CD4-positive, alpha-beta T cell treated with Interleukin-6 at 100 ng/mL for 8 hours (primary cell): ENCODE measurements around the gene TMEM115.

Experiments
- DNase-seq: peaks from one replicate; pipeline ENCODE4 v3.0.0-alpha.2; 2020; ENCODE audit warnings: mixed read lengths, low spot score

The TMEM115 gene

DNA sequence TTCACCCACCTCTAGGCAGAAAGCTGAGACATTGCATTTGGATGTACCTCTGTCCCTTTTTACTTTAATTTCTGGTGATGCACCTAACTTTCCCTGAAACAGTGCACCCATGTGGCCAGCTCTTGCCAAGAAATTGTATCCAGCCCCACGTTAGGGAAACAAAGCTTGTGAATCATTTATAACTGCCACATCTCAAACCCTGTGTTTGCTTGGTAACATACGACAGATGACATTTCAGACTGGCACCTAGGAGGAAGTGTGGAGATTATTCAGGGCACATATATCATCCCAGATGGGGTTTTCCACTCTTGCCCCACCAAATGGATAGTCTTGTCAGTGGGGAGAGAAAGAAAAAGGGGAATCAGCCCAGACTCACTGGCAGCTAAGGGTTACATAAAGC, 6.5 kb downstream of the TMEM115 start:
- no peak for DNase-seq

DNA sequence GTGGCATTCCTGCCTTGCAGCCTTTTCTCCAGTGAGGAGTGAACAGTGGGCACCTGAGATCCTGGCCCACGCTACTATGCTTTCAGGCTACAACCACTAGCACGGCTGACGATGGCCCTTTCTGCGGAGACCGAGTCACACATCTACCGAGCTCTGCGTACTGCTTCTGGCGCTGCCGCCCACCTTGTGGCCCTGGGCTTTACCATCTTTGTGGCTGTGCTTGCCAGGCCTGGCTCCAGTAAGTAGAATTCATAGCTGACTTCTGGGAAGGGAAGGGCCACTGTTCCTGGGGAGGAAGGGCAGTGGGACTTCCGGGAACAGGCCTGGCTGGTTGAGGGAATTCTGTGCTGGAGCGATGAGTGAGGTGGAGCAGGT, 8.0 kb downstream of the TMEM115 start:
- DNase-seq = no peak

DNA sequence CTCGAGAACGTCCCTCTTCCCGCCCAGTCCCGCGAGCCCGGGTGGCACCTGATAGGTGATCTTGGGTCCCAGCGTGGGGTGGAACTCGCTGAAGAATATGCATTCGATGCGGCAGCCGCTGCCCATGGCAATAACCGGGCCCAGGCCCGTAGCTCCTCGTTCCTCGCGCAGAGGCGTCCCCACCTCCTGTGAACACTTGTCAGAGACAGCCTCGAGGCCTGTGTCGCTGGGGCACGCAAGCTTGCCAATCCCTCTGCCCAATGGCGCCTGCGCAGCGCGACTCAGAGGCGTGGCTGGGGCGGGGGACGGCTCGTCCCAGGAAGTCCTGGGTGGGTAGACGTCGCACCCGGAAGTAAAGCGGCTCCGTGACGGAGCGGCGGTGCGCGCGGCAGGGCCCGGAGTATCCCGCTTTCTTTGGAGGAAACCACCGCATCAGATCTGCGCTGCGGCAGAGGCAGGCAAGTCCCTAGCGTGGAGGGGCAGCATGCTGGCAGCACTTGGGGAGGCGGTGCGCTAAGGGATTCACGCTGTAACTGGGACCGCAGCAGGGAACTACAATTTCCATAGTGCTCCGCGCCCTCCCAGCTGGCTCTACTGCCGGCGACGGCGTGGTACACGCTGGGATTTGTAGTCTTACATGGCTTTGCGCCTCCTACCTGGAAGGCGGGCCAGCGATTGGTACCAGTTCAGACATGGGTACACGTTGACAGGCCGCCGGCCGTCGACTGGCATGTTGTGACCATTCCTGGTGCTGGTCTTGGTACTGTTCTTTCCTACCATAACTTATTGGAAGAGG, 8.6 kb downstream of the TMEM115 start, which contains the start of the genes CYB561D2 and NPRL2:
Gene CYB561D2 (plus strand): TSS at position 336 of the 796 bp plus-strand sequence. CDS start 572 bp downstream, outside the sequence.
Gene NPRL2 (minus strand): TSS at position 249 of the 796 bp plus-strand sequence. CDS start 123 bp downstream, at position 126.
- DNase-seq = peak; percentile 99

DNA sequence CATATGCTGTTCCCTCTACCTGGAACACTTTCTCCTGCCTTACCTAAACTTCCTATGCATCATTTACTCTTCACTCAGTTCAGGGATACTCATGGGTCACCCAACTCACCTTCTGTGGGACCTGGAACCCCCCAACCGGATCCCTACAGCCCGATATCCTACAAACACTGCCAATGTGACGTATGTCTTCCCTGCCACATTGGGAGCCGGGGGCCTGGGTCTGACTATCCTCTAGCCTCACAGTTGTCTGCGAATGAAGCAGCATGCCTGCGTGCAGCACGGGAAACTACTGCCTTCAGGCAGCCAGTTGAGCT, 9.2 kb downstream of the TMEM115 start:
- no peak for DNase-seq

- peak; percentile 76 for DNase-seq
Observed at GRCh38 chr3:50347187-50347813, 12.0 kb downstream of the TMEM115 start.

GRCh38 chr3:50345586-50346234, 13.6 kb downstream of the TMEM115 start, which contains the start of gene ZMYND10:
TSS of gene ZMYND10 (minus strand) at chr3:50345732. CDS start at chr3:50345579, 153 bp downstream.
- peak; percentile 70 for DNase-seq

- DNase-seq = no peak
Observed at GRCh38 chr3:50345008-50345407, 14.3 kb downstream of the TMEM115 start.

- DNase-seq = no peak
Observed at GRCh38 chr3:50342813-50343633, 16.3 kb downstream of the TMEM115 start.

DNA sequence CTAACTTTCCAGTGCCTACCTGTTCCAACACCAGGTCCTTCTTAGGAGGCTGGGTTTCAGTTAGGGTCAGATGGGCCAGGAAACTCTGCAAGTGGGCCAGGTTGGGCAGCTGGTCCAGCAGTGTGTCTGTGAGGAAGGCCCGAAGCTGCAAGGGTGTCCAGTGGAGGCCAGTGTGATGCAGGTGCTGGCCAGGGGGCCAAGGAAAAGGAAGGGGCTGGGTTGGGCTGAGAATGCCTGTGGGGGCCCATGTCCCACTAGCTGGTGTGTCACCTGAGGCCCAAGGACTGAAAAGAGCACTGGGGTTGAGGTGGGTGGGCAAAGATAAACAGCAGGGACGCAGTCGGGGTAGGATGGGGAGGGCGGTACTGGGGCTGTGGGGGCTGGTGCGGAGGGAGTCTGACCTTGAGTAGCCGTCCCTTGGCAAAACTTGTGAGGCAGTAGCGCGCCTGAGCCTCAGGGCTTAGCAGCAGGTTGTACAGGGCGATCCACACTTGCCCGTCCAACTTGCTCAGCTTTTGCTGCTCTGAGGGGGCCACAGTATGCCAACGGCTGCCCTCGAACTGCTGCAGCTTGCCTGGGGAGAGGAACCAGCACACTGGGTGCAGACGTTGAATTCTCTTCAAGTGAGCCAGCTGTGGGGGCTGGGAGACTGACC, 17.2 kb downstream of the TMEM115 start:
- no peak for DNase-seq

GRCh38 chr3:50341537-50341936, 17.8 kb downstream of the TMEM115 start:
- no peak for DNase-seq

- DNase-seq = peak; percentile 50
Observed at GRCh38 chr3:50340448-50341329, 18.6 kb downstream of the TMEM115 start, which contains the start of gene RASSF1. TSS of gene RASSF1 (minus strand) at chr3:50340836. CDS start at chr3:50340805, 31 bp downstream.

DNA sequence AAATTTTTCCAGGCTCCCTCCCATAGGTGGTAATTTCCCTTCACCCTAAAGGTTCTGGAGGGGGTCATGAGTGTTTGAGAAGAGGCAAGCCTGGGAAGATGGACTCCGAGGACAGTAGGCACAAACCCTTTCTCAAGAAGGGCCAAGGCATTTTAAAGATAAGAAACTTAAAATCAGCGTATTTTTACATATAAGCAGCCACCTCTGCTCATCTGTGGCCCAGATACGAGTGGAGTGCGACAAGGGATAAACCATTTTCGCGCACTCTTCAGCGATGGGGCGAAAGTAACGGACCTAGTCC, 19.2 kb downstream of the TMEM115 start:
- DNase-seq = no peak

DNA sequence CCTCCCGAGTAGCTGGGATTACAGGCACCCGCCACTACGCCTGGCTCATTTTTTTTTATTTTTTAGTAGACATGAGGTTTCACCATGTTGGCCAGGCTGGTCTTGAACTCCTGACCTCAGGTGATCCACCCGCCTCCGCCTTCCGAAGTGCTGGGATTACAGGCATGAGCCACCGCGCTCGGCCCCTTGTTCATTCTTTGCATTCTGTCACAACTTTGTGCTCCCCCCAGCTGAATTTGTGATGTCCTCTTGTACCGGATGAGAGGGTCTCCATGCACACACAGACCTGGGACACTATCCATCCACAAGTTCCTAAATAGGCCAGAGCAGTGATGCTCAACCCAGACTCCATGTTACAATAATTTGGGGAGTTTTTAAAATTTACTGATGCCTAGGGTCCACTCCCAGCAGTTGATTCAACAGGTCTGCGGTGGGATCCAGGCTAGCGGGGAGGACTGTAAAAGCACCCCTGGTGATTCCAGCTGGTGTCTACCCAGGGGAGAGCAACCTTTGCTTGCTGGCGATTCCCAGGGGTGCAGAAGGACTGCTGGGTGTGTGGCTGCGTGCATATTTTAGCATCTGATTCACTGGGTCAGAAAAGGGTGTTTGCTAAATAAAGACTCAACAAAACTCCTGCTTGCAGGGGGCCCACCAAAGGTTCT, 19.7 kb downstream of the TMEM115 start:
- DNase-seq = no peak

GRCh38 chr3:50338965-50339364, 20.4 kb downstream of the TMEM115 start:
- DNase-seq = no peak

DNA sequence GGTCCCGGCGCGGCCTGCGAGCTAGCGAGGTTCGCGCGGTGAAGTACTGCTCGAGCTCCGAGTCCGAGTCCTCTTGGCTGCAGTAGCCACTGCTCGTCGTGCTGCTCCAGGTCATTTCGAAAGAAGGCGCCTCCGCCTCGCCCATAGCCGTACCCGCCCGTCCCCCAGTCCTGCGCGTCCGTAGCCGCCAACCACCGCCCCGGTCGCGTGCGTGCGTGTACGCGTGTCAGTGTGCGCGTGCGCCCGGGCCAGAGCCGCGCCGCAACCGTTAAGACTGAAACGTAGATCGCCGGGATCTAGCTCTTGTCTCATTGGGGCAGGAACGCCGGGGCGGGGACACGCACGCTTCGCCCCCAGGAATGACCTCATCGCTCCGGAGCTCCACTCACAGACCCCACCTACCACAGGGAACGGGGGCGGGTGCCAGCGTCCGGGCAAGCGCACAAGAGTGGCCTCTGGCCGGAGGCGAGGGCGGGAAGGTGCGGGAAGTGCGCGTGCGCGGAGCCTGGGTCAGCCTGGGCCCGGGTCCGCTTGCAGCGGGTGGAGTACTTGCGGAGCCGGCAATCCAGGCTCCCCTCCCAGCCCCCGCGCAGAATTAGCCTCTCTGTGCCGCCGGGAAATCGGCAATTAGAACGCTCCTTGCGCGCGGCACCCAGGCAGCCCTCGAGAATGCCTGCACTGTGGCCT, 22.0 kb downstream of the TMEM115 start:
- DNase-seq = peak; percentile 95

DNA sequence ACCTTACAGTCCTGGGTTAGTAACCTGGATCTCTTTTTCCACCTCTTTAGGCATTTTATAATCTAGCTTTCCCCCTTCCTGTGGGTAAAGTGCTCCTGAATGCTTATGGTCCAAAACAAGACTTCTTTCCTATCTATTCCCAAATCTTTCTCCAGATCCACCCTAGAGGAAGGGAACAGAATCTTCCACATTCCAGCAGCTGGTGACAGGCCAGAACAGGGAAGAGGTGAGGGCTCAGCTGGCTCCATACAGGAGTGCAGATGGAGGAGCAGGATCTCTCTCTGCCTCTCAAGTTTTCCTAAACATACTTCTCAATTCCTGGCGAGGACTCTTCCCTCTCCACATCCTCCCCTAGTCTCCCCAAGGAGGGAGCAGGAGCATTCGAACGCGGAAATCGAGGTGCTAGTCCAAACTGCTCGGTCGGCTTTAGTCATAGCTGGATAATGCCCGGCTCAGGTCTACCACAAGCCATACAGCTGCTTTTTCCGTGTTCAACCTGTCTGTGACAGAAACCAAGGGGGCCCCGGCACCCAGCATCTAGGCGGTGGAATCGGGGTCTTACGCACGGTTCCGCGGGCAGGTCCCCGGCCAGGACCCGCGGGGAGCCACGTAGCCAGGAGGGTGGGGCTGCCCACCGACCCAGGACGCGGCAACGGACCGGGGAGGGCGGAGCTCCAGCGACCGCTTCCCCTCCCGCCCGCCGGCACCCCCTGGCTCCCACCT, 22.7 kb downstream of the TMEM115 start:
- DNase-seq = no peak

GRCh38 chr3:50334339-50335075, 24.8 kb downstream of the TMEM115 start:
- no peak for DNase-seq

GRCh38 chr3:50333744-50334328, 25.5 kb downstream of the TMEM115 start:
- DNase-seq = no peak
